Brain pericyte (primary cell): ENCODE results near the gene SEMA6B.

Experiments used
- DNase-seq: peaks from one replicate; pipeline ENCODE4 v3.0.0-alpha.2; 2012; ENCODE audit warnings: low read depth, low spot score

The SEMA6B gene

DNA sequence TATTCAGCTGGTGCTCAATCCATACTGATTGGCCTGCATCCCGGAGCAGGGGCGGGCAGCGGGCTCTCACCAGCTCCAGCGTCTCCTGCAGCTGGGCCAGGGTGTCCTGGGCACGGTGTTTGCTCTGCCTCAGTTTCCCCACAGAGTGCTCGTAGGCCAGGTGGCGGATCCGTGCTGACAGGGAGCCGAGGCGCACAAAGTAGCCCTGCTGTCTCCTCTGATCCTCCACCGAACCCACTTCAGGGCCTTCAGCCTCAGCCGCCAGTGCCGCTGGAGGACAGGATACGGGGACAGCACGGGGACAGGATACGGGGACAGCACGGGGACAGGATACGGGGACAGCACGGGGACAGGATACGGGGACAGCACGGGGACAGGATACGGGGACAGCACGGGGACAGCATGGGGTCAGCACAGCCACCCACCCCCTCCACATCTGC lies 33.9 kb downstream of the SEMA6B start:
- no peak for DNase-seq

DNA sequence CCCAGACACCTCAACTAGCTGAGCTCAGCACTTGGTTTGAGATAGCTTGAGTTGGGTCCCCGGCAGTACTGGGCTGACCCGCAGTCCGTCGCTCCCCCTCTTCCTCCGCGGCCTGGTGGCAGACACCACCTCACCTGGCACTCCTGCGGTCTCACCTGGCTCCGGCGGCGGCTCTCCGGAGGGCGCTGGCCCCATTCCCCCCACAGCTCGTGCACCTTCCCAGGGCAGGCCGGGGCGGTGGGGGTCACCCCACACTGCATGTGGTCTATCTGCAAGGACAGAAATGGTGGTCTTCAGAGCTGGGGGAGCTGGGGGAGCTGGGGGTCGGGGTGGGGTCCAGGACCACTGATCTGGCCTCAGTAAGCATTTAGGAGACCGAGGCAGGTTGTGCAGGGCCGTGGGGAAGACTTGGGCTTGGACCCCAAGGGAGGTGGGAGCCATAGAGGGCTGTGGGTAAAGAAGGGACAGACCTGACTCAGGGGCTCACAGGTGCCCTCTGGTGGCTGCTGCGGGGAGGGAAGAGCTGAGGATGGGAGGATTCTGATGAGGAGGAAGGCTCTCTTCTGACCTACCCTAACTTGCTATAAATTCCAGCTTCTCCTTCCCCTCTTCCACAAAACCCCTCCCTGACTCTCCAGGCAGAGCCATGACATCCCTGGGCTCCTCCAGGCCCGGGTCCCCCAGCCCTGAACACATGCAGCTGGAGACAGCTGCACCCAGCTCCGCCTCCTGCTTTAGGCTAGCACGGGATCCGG lies 34.5 kb downstream of the SEMA6B start:
- DNase-seq, result no peak

DNA sequence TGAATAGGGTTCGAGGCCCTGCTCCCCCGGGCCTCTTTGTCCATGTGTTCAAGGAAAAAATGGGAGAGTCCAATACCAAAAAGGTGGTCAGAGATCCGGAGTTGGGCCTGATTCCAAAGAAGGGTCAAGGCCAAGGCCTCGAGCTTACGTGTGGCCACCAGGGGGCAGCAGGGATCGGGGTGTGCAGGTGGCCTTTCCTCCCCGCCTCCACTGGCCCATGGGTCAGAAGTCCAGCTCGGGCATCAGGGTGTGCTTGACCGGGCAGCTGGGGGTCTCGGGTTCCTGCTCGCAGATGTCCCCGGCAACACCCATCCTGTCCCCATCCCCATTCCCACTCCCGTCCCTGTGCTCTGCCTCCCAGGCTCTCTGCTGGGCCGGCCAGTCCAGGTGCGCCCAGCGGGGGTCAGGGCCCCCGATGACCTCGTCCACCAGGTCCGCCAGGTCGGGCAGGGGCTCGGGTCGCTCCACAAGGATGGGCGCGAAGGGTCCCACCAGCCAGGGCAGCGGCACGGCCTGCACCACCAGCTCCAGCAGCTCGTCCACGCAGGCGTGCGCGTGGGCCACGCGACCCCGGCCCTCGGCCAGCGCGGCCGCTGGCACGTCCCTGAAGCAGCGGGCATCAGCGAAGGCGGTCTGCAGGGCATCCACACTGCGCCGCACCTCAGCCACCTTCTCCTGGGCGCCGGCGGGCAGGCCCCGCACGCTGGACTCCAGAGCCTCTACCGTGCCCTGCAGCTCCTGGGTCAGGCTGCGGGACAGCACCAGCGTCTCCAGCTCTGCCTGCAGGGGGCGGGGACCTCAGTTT lies 36.0 kb downstream of the SEMA6B start:
- DNase-seq, result no peak

DNA sequence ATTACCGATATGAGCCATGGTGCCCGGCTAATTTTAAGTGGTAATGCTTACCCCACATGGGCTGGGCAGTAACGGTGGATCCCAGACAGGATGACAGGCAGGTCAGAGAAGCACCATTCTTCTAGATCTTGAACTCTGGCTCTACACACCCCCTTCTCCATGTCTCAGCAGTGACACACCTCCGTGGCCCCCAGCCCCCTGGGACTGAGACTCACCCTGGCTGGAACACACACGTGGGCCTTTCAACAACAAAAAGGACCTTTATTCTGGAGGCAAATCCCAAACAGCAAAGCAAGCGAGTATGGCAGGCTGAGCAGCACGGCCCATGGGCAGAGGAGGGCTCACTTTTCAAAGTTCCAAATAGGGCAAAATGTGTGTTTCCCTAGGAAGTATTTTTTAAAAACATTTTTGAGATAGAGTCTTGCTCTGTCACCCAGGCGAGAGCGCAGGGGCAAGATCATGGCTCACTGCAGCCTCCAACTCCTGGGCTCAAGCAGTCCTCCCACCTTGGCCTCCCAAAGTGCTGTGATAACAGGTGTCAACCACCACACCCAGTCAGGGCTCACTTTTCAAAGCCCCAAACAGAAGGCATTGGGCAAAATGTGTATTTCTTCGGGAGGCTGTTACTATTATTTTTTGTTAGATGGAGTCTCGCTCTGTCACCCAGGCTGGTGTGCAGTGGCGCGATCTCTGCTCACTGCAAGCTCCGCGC lies 37.0 kb downstream of the SEMA6B start:
- DNase-seq, result no peak

DNA sequence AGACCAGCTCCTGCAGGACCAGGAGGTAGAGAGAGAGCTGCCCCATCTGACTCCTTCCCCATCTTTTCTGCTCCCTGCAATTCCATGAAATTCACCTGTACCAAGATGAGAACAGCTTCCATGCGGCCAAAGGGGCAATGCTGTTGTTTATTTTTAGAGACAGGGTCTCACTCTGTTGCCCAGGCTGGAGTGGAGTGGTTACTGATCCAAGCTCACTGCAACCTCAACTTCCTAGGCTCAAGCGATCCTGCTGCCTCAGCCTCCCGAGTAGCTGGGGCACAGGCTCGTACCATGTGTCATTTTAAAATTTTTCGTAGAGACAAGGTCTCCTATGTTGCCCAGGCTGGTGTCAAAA lies 37.6 kb downstream of the SEMA6B start:
- DNase-seq, result no peak

DNA sequence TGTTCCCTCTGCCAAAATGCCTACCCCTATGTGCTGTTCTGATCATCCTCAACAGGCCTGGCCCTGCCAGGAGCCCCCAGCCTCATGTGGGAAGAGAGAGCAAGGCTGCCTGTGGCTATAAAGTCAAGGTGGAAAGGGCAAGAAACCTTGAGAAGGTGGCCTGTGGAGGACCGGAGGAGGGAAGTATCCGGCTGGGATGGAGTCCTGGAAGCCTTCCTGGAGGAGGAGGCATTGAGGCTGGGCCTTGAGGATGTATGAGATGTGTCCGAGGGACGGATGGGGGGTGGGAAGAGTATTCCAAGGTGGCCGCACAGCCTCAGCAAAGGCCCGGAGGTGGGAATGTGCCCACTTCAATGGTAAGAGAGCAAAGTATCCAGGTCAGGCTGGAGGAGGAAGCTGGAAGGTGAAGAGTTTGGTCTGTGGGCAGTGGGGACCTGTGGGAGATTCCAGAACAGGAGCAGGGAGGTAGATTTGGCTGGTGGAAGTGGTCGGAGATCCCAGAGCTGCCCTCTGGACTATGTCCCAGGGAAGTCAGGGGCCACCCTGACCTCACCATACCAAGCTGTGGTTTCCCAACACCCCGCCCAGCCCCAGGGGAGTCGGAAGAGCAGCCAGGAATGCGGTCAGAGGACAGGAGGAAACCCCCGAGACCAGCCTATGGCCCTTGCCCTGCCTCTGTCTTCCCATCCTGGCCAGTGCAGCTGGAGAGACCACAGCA lies 38.2 kb downstream of the SEMA6B start:
- DNase-seq, result no peak

DNA sequence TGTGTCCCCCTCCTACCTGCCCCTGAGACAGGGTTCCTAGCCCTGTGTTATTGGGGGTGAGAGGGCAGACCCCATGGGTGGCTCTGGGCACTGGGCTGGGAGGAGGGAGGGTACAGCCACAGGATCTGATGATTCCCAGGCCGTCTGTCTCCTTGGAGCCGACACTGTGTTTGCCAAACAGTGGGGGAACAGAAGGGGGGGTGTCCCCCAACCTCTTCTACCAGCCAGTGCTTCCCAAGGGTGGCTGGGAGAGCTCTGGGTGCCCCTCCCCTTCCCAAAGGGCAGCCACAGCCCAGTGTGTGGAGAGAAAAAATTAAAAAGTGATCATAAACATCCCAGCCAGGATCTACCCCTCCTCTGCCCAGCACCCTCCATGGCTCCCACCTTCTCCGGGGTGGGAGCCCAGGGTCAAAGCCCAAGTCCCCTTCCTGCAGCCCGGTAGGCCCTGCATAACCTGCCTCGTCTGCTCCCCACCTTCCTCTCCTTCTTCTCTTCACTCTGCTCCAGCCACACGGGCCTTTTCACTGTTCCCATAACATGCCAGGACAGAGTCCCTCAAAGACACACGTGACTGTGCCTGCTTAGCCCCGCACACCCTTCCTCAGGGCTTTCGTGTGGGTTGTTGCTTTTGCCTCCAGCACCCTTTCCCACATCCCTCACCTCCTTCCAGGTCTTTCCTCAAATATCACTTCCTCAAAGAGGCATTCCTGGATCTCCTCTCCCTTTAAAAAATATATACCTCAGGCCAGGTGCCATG lies 39.8 kb downstream of the SEMA6B start:
- DNase-seq, result no peak

DNA sequence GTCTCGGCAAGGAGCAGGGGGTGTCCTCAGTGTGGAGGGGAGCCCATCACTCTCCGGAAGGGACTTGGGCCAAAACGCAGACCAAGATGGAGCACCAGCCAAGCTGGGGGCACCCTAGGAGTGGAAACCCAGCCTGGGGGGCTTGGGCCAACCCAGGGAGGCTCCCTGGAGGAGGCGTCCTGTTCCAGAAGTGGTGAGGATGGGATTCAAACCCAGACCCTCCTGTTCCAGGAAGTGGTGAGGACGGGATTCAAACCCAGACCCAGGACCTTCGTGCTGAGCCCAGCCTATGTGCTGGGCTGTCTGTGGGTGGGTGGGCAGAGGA lies 40.4 kb downstream of the SEMA6B start:
- DNase-seq, result no peak

DNA sequence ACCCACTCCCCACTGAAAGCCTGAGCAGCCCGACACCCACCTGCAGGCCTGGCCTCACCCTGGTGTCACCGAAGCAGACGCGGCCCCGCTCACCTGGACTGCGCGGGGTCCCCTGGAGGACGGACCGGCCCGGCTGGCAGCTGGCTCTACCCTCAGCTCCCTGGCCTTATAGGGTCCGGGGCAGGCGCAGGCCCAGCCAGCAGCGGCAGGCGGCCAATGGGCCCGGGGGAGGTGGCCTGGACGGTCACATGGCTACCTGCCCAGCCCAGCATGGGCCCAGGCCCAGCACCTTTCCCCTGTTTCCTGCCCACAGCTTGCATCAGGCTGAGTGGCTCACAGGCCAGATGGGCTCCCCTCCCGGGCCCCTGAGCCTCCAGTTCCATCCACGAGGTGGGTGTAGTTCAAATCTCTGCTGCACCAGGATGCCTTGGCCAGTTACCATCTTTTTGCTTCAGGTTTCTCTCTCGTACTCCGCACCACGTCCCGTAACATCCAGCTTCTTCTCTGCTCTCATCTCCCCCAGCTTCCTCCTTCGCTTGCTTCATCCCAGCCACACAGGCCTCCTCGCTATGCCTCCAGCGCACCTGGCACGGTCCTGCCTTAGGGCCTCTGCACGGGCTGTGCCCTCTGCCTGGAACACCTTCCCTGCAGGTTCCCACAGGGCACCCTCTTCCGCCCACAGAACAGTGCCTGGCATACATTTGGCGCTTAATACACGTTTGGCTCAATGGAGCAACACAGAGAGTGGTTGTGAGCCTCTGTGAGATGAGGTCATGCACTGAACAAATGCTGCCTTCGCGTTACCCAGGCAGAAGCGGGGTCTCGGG lies 40.9 kb downstream of the SEMA6B start, which contains the start of gene PLIN4:
Gene PLIN4 (minus strand): TSS at position 142 of the 827 bp plus-strand sequence. CDS start 214 bp downstream, outside the sequence.
- DNase-seq, result no peak

DNA sequence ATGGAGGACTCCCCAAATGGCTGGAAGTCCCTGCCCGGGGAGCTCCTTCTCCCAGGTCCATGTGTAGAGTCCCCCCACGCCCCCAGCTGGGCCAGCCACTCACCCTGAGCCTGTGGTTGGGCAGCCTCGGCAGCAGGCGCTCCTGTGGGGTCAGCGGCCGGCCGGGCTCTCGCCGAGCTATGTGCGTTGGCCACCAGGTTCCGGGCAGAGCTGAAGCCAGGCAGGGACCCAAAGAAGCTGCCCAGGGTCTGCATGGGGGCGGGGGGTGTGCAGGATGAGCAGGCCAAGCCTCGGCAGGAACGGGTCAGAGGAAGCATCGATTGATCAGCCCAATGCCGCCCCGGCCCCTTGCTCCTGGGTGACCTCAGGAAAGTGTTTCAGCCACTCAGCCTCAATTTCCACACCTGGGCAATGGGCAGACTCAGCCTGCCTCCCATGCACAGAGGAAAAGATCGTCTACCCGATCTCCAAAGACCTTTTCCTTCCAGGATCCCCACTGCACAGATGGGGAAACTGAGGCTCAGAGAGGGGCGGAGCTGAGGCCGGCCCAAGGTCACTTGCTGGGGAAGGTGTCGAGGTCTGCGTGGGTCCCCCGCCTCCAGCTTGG lies 41.9 kb downstream of the SEMA6B start:
- no peak for DNase-seq

DNA sequence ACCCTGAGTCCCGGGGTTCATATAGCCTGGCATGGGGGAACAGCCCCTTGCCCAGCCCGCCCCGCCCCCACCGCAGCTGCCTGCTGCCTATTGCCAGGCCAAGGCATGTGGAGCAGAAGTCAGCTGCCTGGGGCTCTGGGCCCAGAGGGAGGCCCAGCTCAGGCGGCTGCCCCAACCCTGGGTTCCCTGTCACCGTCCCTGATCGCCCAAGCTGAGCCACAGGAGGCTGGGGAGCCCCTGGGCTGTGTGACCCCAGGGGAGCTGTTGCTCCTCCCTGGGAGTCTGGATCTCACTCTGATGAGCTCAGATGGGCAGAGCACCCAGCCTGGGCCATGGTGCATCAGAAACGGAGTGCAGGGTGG lies 42.6 kb downstream of the SEMA6B start:
- no peak for DNase-seq

DNA sequence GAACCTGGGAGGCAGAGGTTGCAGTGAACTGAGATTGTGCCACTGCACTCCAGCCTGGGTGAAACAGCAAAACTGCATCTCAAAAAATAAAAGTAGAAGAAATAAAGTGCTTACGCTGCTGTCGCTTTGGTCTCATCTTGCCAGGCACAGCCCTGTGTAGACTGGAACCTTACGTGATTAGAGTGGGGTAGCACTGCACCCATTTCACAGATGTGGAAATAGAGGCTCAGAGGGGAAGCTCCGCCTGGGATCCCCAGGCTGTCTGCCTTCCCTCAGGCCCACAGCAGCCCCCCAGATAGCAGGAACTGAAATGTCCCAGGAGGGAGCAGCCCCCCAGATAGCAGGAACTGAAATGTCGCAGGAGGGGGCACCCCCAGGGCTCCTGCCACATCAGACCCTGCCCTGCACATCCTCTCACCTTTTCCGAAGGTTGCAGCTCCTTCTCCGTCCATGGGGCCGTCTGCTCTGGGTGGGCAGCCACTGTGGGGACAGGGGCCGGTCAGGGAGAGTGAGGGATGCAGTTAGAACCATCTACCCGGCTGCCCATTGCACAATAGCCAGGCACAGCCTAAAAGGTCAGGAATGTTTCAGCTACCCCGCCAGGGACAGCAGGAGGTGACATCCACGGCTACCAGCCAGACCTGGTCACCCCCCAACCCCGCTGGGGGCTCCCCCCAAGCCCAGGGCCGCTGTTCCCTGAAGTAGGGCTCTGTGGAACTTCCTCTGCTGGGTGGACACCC lies 43.1 kb downstream of the SEMA6B start:
- DNase-seq, result no peak

DNA sequence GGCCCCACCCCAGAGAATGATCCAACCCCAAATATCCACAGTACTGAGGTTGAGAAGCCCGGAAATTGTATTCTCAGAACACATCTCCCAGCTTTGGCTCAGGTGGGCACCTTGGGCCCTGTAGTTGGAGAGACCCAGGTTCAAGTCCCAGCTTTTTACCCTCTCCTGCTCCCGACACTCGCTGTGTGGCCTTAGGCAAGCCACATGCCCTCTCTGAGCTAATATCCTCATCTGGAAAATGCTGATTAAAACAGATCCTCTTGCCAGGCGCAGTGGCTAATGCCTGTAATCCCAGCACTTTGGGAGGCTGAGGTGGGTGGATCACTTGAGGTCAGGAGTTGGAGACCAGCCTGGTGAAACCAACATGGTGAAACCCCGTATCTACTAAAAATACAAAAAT lies 43.8 kb downstream of the SEMA6B start:
- no peak for DNase-seq

DNA sequence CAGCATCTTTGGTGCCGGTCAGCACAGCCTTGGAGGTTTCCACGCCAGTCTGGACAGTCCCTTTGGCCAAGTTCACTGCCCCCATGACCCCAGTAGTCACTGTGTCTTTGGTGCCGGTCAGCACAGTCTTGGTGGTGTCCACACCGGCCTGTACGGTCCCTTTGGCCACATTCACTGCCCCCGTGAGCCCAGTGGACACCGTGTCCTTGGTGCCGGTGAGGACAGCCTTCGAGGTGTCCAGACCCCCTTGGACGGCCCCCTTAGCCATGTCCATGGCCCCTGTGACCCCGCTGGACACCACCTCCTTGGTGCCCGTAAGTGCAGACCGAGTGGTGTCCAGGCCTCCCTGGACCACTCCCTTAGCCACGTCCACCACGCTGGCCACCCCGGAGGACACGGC lies 46.2 kb downstream of the SEMA6B start:
- no peak for DNase-seq

DNA sequence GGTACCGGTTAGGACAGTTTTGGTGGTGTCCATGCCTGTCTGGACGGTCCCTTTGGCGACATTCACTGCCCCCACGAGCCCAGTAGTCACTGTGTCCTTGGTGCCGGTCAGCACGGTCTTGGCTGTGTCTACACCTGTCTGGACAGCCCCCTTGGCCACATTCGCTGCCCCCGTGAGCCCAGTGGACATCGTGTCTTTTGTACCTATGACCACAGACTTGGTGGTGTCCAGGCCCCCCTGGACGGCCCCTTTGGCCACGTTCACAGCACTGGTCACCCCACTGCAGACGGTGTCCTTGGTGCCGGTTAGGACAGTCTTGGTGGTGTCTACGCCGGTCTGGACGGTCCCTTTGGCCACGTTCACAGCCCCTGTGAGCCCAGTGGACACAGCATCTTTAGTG lies 47.4 kb downstream of the SEMA6B start:
- no peak for DNase-seq

DNA sequence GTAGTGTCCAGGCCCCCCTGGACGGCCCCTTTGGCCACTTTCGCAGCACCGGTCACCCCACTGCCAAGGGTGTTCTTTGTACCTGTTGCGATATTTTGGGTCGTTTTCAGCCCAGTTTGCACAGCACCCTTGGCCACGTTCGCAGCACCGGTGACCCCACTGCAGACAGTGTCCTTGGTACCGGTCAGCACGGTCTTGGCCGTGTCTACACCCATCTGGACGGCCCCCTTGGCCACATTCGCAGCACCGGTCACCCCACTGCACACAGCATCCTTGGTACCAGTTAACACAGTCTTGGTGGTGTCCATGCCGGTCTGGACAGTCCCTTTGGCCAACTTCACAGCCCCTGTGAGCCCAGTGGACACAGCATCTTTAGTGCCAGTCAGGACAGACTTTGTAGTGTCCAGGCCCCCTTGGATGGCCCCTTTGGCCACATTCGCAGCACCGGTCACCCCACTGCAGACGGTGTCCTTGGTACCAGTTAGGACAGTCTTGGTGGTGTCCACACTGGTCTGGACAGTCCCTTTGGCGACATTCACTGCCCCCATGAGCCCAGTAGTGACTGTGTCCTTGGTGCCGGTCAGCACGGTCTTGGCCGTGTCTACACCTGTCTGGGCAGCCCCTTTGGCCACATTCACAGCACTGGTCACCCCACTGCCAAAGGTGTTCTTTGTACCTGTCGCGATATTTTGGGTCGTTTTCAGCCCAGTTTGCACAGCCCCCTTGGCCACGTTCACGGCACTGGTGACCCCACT lies 48.0 kb downstream of the SEMA6B start:
- no peak for DNase-seq

DNA sequence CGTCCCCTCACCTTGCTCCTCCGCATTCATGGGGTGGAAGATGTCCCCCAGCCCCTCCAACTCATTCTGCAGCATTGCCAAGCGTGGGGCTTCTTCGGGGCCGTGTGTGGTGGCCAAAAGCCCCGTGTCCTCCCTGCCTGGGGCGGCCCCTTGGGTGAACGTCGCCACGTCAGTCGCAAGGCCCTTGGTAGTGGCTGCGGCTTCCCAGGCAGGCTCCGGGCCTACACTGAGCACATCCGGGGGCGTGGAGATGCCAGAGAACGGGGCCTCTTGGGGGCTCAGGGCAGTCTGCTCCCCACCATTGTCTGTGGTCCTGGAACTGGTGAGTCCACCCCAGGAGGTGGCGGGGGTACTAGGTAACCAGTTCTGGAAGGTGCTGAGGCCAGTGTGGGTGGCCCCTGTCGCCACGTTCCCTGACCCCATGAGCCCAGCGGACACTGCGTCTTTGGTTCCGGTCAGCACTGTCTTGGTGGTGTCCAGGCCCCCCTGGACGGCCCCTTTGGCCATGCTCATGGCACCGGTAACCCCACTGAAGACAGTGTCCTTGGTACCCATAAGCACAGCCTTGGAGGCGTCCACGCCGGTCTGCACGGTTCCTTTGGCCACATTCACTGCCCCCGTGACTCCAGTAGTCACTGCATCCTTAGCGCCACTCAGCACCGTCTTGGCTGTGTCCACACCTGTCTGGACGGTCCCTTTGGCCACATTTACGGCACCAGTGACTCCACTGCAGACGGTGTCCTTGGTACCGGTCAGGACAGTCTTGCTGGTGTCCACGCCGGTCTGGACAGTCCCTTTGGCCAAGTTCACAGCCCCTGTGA lies 48.8 kb downstream of the SEMA6B start:
- DNase-seq, result no peak

DNA sequence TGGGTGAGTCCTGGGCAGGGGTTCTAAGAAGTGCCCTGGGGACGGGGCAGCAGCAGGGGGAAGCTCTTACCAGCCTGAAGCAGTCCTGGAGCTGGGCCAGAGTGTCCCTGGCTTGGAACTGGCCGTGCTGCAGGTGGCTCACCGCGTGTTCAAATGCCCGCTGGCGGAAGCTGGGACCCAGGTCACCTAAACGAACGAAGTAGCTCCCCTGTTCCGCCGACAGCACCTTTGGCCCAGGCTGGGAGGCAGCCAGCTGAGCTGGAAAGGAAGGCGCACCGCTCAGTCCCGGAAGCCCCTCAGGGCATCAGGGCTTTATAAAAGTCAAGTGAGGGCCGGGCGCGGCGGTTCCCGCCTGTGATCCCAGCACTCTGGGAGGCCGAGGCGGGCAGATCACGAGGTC lies 50.8 kb downstream of the SEMA6B start:
- no peak for DNase-seq
